Peyer's patch (tissue), 4 donors: ENCODE results near the gene NWD2. TPM values are rescaled to one million over a fixed set of nuclear protein-coding genes. Genes with fewer than 3 reads are reported as not detected.

Experiments
- DNase-seq, 3 donors: peaks; one replicate each; pipeline ENCODE4 v3.0.0-alpha.2; 2017 to 2019
- H3K27ac ChIP-seq, 4 donors: fragments of 200-600 bp; sonication (generic); one replicate each; pipeline ENCODE4 v1.5.1; 2016 to 2019
- H3K27me3 ChIP-seq, 2 donors: fragments of 200-600 bp; sonication (generic); one replicate each; pipeline ENCODE4 v1.5.1; 2019
- H3K36me3 ChIP-seq, 3 donors: fragments of 200-600 bp; sonication (generic); one replicate each; pipeline ENCODE4 v1.5.1; 2016 to 2019
- H3K4me1 ChIP-seq, 4 donors: fragments of 200-600 bp; sonication (generic); one replicate each; pipeline ENCODE4 v1.5.1; 2016 to 2019
- H3K4me3 ChIP-seq, 4 donors: fragments of 200-600 bp; sonication (generic); 1 replicate in 3 of 4; 2 replicates in 1 of 4; pipeline ENCODE4 v1.5.1; 2016 to 2019; ENCODE audit warnings: mild to moderate bottlenecking in 1 of 4
- H3K9me3 ChIP-seq, 4 donors: fragments of 200-600 bp; sonication (generic); one replicate each; pipeline ENCODE4 v1.5.1; 2016 to 2019; ENCODE audit warnings: mild to moderate bottlenecking in 1 of 4
- CTCF ChIP-seq, 6 experiments: fragments of 450-650 bp in 4 of 6; fragments of 200-600 bp in 2 of 6; sonication (generic) in 1 of 6; IDR thresholded peaks; one replicate each; pipeline ENCODE4 v1.5.1; 2017 to 2019; ENCODE audit warnings: antibody characterized with exemption in 6 of 6, mild to moderate bottlenecking in 3 of 6, moderate library complexity in 1 of 6
- POLR2A ChIP-seq, 2 donors: fragments of 450-650 bp; IDR thresholded peaks; one replicate each; pipeline ENCODE4 v1.5.1; 2017; ENCODE audit warnings: antibody characterized with exemption in 2 of 2, mild to moderate bottlenecking in 2 of 2, moderate library complexity in 2 of 2
- total RNA-seq, 4 donors: library from RNA; depleted of rRNA; stranded (reverse); fragments of >200 nt; gene quantifications; one replicate each; pipeline ENCODE4 v1.1.0, GENCODE V29; 2016

The NWD2 gene
- total RNA-seq, 4 donors from 2014 or later = not detected

- Histone ChIP-seq H3K9me3 (no peaks in the 10 kb centered on the region), H3K4me1 (peaks cover 0 to 3% (median 0%) of the 10 kb centered on the region in 4 donors), H3K36me3 (no peaks in the 10 kb centered on the region), H3K4me3 (no peak overlapping the region), H3K27me3 (no peaks in the 10 kb centered on the region), H3K27ac (no peak overlapping the region)
- TF ChIP-seq CTCF (IDR thresholded peaks at IDR 0.05) = no peak
- no peak for DNase-seq
Observed at GRCh38 chr4:37473807-37474206, 229.3 kb downstream of the NWD2 start.

- no peak for TF ChIP-seq CTCF (IDR thresholded peaks at IDR 0.05)
- no peak for TF ChIP-seq POLR2A (IDR thresholded peaks at IDR 0.05)
Observed at GRCh38 chr4:37475087-37475486, 230.5 kb downstream of the NWD2 start.

GRCh38 chr4:37475776-37476175, 231.2 kb downstream of the NWD2 start:
- Histone ChIP-seq H3K27ac (no peak overlapping the region), H3K36me3 (no peaks in the 10 kb centered on the region)

More at GRCh38 chr4:37475087-37475486, 230.5 kb downstream of the NWD2 start:
- H3K9me3 ChIP-seq = no peaks in the 10 kb centered on the region
- no peak for DNase-seq
- no peak overlapping the region for H3K27ac ChIP-seq
- no peaks in the 10 kb centered on the region for H3K27me3 ChIP-seq
- H3K36me3 ChIP-seq = no peaks in the 10 kb centered on the region
- H3K4me1 ChIP-seq = no peaks in the 10 kb centered on the region
- no peak overlapping the region for H3K4me3 ChIP-seq

GRCh38 chr4:37476256-37476655, 231.7 kb downstream of the NWD2 start:
- TF ChIP-seq POLR2A (IDR thresholded peaks at IDR 0.05) (no peak), CTCF (IDR thresholded peaks at IDR 0.05) (no peak)
- H3K27me3 ChIP-seq = no peaks in the 10 kb centered on the region
- no peak for DNase-seq
- no peaks in the 10 kb centered on the region for H3K4me1 ChIP-seq
- H3K27ac ChIP-seq = no peak overlapping the region
- H3K36me3 ChIP-seq = no peaks in the 10 kb centered on the region
- H3K4me3 ChIP-seq = no peak overlapping the region
- no peaks in the 10 kb centered on the region for H3K9me3 ChIP-seq

More at GRCh38 chr4:37475776-37476175, 231.2 kb downstream of the NWD2 start:
- Histone ChIP-seq H3K27me3 (no peaks in the 10 kb centered on the region), H3K9me3 (no peaks in the 10 kb centered on the region), H3K4me3 (no peak overlapping the region), H3K4me1 (no peaks in the 10 kb centered on the region)
- TF ChIP-seq POLR2A (IDR thresholded peaks at IDR 0.05) = no peak
- TF ChIP-seq CTCF (IDR thresholded peaks at IDR 0.05) = no peak
- DNase-seq = no peak

- H3K27ac ChIP-seq = no peak overlapping the region
- H3K9me3 ChIP-seq = no peaks in the 10 kb centered on the region
- no peak for DNase-seq
- no peaks in the 10 kb centered on the region for H3K36me3 ChIP-seq
- no peak for TF ChIP-seq CTCF (IDR thresholded peaks at IDR 0.05)
- TF ChIP-seq POLR2A (IDR thresholded peaks at IDR 0.05) = no peak
- H3K27me3 ChIP-seq = no peaks in the 10 kb centered on the region
- no peak overlapping the region for H3K4me3 ChIP-seq
- no peaks in the 10 kb centered on the region for H3K4me1 ChIP-seq
Observed at GRCh38 chr4:37476691-37477090, 232.1 kb downstream of the NWD2 start.

GRCh38 chr4:37477126-37477525, 232.6 kb downstream of the NWD2 start:
- no peak for DNase-seq
- Histone ChIP-seq H3K4me3 (no peak overlapping the region), H3K4me1 (no peaks in the 10 kb centered on the region), H3K27ac (no peak overlapping the region), H3K27me3 (no peaks in the 10 kb centered on the region), H3K36me3 (no peaks in the 10 kb centered on the region), H3K9me3 (no peaks in the 10 kb centered on the region)
- TF ChIP-seq CTCF (IDR thresholded peaks at IDR 0.05) (no peak), POLR2A (IDR thresholded peaks at IDR 0.05) (no peak)
